GM18498 (cell line): ENCODE data around the gene TCF23.
"Not testable (repeated sequence)": the region's sequence is repeated elsewhere in the genome, so short reads cannot be mapped to it uniquely, and the experiment has no call there.

ENCODE experiments used
- ATAC-seq: cut with Tn5 transposase; IDR thresholded peaks from one replicate; pipeline ENCODE4 v1.9.1; 2021; ENCODE audit warnings: mild to moderate bottlenecking, moderate library complexity; ENCODE audit not compliant: unreplicated experiment

The TCF23 gene

GRCh38 chr2:27184115-27184514, 35.3 kb downstream of the TCF23 start:
- no peak for ATAC-seq

DNA sequence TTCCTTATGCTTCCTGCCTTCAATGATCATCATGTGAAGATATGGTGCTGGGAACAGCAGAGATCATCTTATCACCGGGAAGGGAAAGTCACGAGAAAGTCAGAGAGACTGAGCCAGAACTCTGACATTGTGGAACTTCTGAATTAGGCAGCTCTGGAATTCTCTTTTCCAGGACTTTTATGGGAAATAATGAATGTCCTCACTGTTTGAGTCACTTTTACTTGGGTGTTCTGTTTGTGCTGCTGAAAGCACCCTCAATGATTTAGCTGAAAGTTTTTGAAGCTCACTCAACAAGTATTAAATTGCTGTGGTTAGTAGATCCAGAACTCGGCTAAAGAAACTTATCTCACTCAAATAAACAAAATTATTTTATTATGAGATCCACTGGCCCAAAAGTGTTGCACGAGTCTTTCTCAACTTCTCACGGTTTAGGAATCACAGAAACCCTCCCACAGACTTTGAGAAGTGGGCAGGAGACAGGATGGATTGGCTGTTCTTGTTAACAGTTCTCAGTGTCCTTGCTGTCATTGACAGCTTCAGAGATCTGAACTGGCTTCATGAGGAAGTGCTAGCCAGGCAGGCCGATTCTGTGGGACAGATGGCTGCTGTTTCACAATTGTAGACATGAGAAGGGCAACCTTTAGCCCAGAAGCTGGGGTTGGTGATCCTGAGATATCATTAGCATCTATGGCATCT, 36.7 kb downstream of the TCF23 start:
- no peak for ATAC-seq

- ATAC-seq, result no peak
Observed at GRCh38 chr2:27186613-27187345, 38.0 kb downstream of the TCF23 start.

DNA sequence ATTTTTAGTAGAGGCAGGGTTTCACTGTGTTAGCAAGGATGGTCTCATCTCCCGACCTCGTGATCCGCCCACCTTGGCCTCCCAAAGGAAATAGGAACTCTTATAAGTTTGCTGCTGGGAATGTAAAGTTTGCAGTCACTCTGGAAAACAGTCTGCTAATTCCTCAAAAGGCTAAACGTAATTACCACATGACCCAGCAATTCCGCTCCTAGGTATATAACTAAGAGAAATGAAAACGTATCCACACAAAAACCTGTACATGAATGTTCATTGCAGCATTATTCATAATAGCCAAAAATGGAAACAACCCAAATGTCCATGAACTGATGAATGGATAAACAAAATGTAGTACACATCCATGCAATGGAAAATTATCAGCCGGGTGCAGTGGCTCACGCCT, 41.2 kb downstream of the TCF23 start:
- no peak for ATAC-seq

DNA sequence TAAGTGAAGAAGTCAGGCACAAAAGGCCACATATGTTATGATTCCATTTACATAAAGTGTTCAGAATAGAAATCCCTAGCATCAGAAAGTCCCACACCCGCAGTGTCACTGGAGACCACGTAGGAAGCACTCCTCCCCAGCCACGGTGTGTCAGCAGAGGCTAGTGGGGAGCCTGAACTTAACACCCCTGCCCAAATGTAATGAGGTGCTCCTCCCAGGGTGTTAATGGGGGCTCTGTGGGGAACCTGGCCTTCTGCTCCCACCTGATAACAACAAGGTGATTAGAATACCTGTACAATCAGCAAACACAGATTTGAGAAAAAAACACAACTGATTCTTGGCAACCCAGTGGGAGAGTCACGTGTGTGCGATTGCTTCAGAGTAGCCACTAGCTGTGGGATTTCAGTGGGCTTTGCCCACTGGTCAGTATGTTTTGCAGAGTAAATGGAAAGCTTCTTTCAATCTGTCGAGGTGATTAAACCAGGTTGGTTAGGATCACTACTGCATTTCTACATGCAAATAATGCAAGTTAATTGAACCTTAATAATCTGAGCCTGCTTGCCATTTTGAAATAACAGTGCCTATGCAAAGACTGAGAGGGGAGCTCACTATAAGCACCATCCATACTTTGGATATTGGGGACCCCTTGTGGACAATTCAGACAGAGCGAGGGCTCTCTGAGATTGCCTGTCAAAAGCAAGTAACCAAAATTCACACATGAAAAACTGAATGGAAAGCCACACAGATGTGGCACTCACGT, 42.4 kb downstream of the TCF23 start:
- peak; percentile 65 for ATAC-seq

DNA sequence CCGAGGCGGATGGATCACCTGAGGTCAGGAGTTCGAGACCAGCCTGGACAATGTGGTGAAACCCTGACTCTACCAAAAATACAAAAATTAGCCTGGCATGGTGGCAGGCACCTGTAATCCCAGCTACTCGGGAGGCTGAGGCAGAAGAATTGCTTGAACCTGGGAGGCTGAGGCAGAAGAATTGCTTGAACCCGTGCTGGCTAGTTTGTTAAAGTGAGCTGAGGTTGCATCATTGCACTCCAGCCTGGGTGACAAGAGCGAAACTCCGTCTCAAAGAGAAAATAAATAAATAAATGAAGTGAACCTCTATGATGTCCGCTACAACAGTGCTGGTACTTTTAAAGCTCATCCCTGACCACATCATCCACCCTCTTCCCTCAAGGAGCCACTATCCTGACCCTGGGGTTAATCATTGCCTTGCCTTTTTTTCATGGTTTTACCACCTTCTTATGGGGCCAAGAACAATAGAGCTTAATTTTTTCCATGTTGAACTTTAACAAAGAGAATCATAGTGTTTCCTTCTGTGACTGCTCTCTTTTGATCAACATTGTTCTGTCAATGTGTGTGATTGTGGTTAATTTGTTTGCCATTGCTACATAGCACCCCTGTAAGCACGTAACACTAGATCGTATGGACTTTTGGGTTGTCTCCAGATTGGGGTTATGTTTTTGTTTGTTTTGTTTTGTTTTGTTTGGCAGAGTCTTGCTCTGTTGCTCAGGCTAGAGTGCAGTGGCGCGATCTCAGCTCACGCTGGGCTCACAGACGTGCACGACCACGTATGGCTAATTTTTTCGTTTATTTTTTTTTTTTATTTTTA, 45.9 kb downstream of the TCF23 start:
- ATAC-seq, result no peak

DNA sequence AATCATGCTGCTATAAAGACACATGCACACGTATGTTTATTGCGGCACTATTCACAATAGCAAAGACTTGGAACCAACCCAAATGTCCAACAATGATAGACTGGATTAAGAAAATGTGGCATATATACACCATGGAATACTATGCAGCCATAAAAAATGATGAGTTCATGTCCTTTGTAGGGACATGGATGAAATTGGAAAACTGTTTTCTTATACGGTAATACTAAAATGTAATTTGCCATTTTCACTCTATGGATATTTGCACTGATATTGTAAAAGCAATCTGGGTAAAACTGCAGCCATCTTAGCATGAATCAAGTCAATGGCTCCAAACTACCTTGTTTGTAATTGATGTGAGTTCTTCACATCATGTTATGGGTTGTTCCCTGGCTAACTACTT, 47.0 kb downstream of the TCF23 start:
- ATAC-seq, result not testable (repeated sequence)

- ATAC-seq, result not testable (repeated sequence)
Observed at GRCh38 chr2:27198068-27198467, 49.3 kb downstream of the TCF23 start.

- ATAC-seq, result no peak
Observed at GRCh38 chr2:27198627-27199026, 49.8 kb downstream of the TCF23 start.

DNA sequence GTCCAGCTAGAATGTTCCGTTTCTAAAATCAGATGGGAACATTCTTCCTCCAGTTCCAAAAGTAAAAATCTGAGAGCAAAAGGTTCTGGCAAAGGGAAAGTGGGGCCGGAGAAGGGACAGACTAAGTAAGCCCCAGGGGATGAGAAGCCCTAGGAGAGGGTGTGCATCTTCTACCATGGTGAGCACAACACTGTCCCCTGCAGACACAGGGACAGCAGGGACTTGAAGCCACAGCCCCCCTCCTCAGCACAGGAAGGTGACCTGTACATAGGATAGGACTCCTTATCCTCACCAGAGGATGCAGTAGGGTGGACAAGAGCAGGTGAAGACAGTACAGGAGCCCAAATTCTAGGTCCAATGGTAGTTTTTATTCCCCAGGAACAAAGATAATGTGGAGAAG, 50.4 kb downstream of the TCF23 start:
- ATAC-seq, result no peak

DNA sequence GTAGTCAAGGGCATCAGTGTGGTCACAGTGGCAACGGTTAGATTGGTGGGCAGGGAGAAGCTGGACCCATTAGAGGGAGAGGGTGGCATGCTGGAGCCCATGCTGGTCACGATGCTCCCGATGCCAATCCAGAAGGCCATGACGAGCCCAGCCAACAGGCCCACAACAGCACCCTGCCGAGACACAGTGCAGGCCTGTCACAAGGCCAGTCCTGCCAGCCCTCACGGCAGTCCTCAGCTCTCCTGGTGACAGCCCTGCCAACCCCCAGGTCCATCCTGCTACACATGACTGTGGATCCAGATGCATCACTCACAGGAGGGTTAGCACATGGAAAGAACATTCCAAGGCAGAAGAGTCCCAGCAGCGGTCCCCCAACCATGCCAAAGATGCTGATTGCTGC, 52.9 kb downstream of the TCF23 start:
- no peak for ATAC-seq

- ATAC-seq, result no peak
Observed at GRCh38 chr2:27202854-27203253, 54.0 kb downstream of the TCF23 start.

DNA sequence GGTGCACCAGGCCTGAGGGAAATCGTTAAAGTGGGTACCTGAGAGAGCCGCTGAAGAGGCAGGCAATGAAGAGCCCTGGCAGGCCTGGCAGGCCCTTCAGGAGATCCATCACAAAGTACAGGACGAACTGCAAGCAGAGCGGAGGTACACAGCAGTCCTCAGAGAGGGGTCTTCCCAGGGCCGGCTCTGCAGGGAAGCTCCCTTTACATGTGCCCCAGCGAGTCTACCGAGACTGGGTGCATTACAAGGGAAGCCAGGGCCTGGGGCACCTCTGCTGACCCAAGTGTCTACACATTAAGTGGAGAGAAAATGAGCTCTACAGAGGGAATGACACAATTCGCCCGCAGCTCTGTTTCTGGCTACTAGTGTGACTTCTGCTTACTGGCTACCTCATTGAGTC, 54.9 kb downstream of the TCF23 start:
- no peak for ATAC-seq

DNA sequence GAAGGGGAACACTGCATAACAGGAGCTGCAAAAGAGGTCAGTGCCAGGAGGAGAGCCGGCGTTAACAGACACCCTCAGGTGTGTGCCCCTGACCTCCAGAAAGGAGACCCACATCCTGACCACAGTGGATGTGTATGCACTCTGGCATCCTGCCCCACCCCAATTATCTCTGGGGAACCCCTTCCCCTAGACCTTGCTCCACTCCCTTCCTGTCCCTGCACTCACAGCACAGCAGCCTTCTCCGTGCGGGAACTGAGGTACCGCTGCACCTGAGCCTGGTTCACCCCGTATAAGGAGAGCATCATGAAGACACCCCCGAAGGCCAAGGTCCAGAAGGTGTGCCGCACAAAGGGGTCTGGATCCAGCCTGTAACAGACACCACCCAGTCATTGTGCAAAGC, 55.8 kb downstream of the TCF23 start:
- no peak for ATAC-seq

DNA sequence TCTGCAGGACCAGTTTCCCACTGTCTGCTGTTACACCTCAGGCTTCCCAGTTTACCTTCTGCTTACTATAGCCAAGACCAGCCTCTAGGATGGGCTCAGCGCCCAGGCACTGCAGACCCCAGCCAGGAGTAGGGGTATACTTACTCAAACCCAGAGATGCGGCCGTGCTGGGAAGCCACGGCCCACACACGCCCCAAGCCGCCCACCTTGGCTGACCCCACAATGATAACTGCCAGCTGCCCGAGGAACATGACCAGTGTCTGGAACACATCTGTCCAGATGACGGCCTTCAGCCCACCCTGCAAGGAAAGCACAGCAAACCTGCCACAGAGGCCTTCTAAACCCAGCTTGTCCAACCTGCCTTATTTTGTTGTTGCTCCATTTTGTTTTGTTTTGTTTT, 56.4 kb downstream of the TCF23 start:
- ATAC-seq, result no peak

DNA sequence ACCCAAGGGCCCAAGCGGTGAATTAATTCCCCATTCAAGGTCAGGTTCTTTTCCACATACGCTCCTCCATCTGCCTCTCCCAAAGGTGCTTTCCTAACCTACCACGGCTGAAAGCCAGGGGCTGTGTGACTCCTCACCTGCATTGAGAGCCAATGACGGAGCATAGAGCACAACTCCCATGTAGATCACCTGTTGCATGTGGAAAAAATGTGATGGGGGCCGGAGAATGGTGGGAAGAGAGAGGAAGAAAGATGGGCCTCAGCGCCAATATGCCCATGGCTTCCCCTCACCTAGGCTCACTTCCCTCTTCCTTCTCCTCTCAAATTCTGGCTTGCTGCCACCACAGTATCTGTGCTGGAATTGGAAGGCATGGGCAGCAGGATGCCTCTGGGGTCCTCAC, 57.5 kb downstream of the TCF23 start:
- ATAC-seq, result no peak
